BE2C (cell line): ENCODE measurements around the gene TMIGD3.

Experiments used
- DNase-seq: peaks from one replicate; pipeline ENCODE4 v3.0.0-alpha.2; 2020
- H3K27me3 ChIP-seq: fragments of 250-450 bp; sonication (Bioruptor Pico); 2 replicates; pipeline ENCODE4 v1.5.1; 2020; ENCODE audit warnings: mild to moderate bottlenecking
- H3K36me3 ChIP-seq: fragments of 250-450 bp; sonication (Bioruptor Pico); 2 replicates; pipeline ENCODE4 v1.5.1; 2020; ENCODE audit warnings: mild to moderate bottlenecking
- H3K4me1 ChIP-seq: fragments of 250-450 bp; sonication (Bioruptor Pico); 2 replicates; pipeline ENCODE4 v1.5.1; 2020
- H3K4me3 ChIP-seq: 2 replicates; pipeline ENCODE4 v1.5.1; 2011; ENCODE audit warnings: low read depth, low read length
- H3K9me3 ChIP-seq: fragments of 250-450 bp; sonication (Bioruptor Pico); 2 replicates; pipeline ENCODE4 v1.5.1; 2020
- TF ChIP-seq, protein P1 (sequence below): IDR thresholded peaks from 2 replicates; pipeline ENCODE4 v1.5.1; 2012; ENCODE audit warnings: mild to moderate bottlenecking, low read depth, low read length

Gene TMIGD3

DNA sequence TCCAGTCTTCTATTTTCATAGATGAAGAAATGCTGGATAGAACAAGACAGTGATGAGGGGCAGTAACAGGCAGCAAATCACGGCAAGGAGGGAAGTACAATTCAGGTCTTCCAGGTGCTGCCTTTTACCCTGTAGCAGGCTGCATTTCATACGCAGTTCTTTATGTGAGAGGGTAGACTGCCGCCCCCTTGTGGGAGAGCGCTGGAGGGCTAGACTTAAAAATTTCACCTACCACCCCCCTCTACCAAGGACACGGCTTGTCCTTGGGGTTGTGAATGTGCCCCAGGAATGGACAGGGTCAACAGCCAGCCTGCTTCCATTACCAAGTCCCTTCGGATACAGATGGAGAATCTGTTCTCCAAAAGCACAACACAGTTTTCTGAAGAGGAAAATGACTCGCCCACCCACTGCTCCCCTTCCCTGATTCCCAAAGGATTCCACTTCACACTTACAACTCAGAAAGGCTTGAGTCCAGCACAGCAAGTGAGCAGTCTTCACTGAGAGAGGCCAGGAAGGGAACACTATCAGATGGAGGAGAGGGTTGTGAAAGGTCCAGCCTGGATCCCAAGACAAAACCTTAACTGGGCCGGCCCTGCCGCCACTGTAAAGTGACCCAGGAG lies 61.8 kb downstream of the TMIGD3 start:
- DNase-seq, result peak; percentile 61
- Histone ChIP-seq H3K9me3 (no peaks in the 10 kb centered on the region), H3K4me3 (no peak overlapping the region), H3K27me3 (no peaks in the 10 kb centered on the region; the same call in 1 of the 2 replicates), H3K4me1 (no peaks in the 10 kb centered on the region), H3K36me3 (peaks cover 83% of the 10 kb centered on the region)
- TF ChIP-seq, protein P1, sequence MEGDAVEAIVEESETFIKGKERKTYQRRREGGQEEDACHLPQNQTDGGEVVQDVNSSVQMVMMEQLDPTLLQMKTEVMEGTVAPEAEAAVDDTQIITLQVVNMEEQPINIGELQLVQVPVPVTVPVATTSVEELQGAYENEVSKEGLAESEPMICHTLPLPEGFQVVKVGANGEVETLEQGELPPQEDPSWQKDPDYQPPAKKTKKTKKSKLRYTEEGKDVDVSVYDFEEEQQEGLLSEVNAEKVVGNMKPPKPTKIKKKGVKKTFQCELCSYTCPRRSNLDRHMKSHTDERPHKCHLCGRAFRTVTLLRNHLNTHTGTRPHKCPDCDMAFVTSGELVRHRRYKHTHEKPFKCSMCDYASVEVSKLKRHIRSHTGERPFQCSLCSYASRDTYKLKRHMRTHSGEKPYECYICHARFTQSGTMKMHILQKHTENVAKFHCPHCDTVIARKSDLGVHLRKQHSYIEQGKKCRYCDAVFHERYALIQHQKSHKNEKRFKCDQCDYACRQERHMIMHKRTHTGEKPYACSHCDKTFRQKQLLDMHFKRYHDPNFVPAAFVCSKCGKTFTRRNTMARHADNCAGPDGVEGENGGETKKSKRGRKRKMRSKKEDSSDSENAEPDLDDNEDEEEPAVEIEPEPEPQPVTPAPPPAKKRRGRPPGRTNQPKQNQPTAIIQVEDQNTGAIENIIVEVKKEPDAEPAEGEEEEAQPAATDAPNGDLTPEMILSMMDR, result peak; percentile 71

DNA sequence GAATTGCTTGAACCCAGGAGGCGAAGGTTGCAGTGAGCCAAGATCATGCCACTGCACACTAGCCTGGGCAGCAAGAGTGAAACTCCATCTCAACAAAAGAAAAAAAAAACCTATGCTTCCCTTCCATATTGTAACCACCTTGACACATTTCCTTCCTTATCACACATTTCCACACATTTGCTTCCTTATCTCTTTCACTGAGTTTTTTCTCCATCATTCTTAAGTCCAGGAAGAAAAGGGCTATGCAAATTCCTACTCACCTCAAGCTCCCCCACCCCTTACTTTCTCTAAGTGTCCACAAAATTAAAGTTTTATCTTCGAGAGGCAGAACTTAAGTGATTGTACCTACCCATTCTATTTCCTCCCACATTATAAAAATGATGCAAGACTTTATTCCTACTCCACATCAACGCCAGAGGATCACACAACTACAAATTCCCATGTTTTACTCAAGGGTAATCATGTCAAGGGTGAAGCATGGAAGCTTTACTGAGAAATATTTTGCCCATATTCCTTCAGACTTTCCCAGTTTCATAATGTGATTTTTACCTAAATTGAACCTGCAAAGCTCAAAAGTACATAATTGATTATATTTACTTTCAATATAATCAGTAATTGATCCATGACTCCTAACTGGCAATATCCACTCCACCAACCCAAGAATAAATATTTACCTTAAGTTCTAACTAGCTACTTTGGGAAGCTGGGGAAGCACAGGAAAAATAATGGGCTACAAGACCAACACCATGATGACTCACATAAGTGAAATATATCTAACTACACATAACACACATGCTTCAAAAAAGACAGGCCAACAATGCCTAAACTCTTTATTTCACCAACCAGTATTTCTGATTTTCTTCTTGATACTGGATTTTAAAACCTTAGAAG lies 63.7 kb downstream of the TMIGD3 start:
- DNase-seq, result no peak
- Histone ChIP-seq H3K36me3 (peaks cover 66% of the 10 kb centered on the region), H3K4me1 (no peaks in the 10 kb centered on the region), H3K4me3 (no peak overlapping the region), H3K9me3 (no peaks in the 10 kb centered on the region), H3K27me3 (peaks cover 11% of the 10 kb centered on the region)
- TF ChIP-seq, protein P1, result no peak

- Histone ChIP-seq H3K36me3 (peaks cover 38% of the 10 kb centered on the region), H3K9me3 (no peaks in the 10 kb centered on the region), H3K27me3 (peaks cover 34% of the 10 kb centered on the region), H3K4me3 (no peak overlapping the region), H3K4me1 (no peaks in the 10 kb centered on the region)
- DNase-seq, result no peak
- TF ChIP-seq, protein P1, result no peak
Measured at GRCh38 chr1:111436726-111437125, 66.7 kb downstream of the TMIGD3 start.
